Tracheal epithelial cell (primary cell): ENCODE results near the gene ZMYND15. TPM values are rescaled to one million over a fixed set of nuclear protein-coding genes. Genes with fewer than 3 reads are reported as not detected.

ENCODE experiments used
- total RNA-seq: library from RNA; depleted of rRNA; stranded (reverse); fragments of >200 nt; gene quantifications from 2 replicates; pipeline ENCODE4 v1.2.1, GENCODE V29; 2014

ZMYND15 gene, protein sequence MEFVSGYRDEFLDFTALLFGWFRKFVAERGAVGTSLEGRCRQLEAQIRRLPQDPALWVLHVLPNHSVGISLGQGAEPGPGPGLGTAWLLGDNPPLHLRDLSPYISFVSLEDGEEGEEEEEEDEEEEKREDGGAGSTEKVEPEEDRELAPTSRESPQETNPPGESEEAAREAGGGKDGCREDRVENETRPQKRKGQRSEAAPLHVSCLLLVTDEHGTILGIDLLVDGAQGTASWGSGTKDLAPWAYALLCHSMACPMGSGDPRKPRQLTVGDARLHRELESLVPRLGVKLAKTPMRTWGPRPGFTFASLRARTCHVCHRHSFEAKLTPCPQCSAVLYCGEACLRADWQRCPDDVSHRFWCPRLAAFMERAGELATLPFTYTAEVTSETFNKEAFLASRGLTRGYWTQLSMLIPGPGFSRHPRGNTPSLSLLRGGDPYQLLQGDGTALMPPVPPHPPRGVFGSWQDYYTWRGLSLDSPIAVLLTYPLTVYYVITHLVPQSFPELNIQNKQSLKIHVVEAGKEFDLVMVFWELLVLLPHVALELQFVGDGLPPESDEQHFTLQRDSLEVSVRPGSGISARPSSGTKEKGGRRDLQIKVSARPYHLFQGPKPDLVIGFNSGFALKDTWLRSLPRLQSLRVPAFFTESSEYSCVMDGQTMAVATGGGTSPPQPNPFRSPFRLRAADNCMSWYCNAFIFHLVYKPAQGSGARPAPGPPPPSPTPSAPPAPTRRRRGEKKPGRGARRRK
- total RNA-seq: 0.21 and 1.2 TPM in 2 replicates

DNA sequence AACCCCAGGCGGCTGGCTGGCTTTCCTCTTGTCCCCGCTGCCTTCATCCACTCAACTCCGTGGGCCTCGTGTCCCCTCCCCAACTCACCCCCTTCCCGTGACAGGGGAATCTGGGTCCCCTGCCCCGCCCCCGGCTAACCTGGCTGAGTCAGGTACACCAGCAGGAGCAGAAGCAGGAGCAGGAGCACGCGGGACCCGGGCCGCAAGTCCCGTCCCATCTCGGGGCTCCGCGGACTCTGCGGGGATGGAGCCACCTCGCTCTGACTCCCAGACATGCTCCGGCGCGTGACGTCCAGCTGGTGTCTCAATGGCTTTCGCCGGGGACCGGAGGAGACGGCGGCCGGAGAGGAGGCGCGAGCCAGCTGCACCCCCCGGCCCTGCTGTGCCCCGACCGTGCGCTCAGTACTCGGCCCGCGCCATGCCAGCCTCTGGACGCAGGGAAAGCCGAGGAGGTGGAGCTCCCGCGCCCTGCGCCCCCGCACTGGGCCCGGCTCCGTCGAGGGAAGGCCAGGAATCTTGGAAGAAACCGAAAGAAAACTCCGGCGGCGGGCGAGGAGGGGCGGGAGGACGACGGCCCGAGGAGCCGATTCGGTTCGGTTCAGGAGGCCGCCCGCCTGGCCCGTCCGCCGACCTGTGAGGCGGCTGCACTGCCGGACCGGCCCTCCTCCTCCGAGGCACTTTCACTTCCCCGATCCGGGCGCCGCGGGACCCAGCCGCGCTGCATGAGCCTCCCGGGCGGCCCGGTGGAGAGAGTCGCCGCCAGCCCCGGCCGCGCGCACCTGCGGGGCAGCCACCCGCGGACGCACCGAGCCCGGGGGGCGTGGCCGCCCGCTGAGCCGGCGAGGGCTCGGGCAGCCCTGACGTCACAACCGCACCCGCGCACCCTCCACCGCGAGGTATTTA lies at the start of gene ZMYND15, which contains the start of gene CXCL16:
TSS of gene ZMYND15 (plus strand) at position 712 of the 903 bp plus-strand sequence. CDS start 716 bp downstream, outside the sequence.
TSS of gene CXCL16 (minus strand) at position 807 of the 903 bp plus-strand sequence. CDS start at position 218, 589 bp downstream.

DNA sequence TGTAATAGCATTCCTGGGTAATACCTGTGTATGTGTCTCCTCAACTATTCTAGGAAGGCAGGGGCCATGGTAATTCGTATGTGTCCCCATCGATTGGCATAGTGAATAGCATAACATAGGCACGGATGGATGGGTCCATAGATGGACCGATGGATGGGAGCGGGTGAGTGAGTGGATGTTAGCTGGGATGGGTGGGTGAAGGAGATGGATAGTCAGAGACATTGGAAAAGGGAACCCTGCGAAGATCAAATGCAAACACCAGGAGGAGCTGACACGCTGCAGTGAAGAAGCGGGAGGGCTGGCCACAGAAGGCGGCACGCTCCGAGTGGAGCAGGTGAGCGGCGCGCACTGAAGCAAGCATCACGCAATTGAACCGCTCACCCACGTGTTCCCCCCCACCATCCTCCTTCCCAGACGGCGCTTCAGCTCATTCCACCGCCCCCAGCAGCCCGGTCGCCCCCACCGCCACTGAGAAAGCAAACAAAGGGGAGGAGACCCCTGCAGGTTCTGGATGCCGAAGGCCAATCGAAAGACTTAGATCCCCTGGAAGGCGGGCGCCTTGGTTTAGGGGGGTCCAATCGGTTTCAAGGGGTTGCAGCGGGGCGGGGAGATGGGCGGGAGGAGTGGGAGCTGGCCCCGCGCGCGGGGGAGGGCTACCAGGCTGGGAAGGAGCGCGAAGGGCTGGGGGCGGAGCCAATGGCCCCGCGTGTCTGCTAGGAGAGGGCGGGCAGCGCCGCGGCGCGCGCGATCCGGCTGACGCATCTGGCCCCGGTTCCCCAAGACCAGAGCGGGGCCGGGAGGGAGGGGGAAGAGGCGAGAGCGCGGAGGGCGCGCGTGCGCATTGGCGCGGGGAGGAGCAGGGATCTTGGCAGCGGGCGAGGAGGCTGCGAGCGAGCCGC lies 29.6 kb upstream of the ZMYND15 start, which contains the start of gene ARRB2:
TSS of gene ARRB2 (plus strand) at position 839 of the 899 bp plus-strand sequence. CDS start 90 bp downstream, outside the sequence.

DNA sequence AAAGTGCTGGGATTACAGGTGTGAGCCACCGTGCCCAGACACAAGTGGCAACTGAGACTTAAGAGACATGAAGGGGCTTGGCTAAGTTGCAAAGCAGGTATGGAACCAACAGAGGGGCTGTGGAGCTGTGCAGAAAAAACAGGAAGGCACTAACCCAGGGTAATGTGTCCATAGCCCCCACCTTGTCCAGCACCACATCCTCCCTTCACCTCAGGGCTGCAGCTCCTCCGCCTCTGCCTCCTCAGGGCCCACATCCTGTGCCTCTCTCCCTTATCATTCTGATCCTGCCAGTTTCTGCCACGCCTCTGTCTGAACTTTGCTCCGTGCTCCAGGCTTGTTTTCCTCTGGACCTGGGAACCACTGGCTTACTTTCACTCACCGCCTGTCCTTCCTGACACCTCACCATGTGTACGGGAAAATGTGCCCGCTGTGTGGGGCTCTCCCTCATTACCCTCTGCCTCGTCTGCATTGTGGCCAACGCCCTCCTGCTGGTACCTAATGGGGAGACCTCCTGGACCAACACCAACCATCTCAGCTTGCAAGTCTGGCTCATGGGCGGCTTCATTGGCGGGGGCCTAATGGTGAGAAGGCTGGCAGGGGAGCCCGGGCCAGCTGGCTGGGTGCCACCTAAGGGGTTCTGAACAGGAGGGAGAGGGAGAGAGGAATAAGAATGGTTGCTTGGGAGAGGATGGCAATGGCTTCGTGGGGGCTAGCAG lies 32.0 kb downstream of the ZMYND15 start, which contains the start of gene TM4SF5:
TSS of gene TM4SF5 (plus strand) at position 368 of the 716 bp plus-strand sequence. CDS start at position 405, 37 bp downstream.

DNA sequence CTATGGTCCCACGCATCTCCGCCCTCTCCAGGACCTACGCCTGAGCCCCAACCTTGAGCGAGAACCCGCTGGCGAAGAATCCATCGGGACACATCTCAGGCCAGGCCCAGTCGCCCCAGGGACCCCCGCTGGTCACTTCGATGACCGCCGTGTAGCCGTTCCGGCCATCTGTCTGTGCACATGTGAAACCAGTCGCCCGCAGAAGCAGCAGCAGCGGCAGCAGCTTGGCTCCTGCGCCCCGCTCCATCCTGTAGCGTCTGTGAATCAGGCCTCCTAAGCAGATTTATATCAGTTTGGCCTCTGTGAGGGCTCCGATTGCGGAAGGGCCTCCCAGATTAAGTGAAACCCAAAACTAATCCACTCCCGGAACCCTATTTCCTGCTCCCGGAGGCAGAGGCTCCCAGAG lies 46.5 kb downstream of the ZMYND15 start, which contains the start of gene VMO1:
TSS of gene VMO1 (minus strand) at position 259 of the 406 bp plus-strand sequence. CDS start at position 247, 12 bp downstream.

DNA sequence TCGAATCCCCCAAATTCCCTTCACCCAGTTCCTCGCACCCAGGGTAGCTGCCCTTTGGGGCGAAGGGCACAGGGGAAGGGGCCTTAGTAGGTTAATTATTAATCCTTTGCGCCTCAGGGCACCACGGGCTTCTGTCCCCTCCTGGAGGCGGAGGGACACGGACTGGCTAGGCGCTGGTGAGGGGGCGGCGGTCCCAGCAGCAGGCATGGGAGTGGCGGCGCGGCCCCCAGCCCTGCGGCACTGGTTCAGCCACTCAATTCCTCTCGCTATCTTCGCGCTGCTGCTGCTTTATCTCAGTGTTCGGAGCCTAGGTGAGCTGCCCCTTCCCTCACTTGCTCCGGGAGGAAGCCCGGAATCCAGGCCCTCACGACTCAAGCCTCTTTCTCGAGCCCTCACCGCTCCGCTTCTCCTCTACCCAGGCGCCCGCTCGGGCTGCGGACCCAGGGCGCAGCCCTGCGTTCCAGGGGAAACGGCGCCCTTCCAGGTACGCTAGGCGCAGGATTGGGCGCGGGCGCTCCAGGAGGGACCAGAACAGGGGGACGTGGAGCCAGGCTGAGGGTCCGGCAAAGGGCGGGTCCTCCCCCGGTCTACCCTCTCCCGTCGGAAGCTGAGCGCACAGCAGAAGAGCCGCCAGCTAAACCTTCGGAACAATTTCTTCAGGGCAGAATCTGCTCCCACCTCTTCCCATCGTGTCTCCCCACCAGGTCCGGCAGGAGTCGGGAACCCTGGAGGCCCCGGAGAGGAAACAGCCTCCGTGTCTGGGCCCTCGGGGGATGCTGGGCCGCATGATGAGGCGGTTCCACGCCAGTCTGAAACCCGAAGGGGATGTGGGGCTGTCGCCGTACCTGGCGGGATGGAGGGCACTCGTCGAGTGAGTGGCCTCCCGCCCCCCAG lies 49.4 kb downstream of the ZMYND15 start, which contains the start of gene GLTPD2:
TSS of gene GLTPD2 (plus strand) at position 158 of the 894 bp plus-strand sequence. CDS start at position 206, 48 bp downstream.

Other genes starting within 250 kb of the ZMYND15 start
- gene SPNS2, start 241.0 kb upstream of the ZMYND15 start, total RNA-seq: 2.8 and 45.1 TPM in 2 replicates
- 84.8 and 88.9 TPM in 2 replicates for gene MYBBP1A, start 184.4 kb upstream of the ZMYND15 start, total RNA-seq
- 2.2 and 7.7 TPM in 2 replicates for gene GGT6, start 179.3 kb upstream of the ZMYND15 start, total RNA-seq
- gene SMTNL2, start 155.3 kb upstream of the ZMYND15 start, total RNA-seq: under 0.01 TPM in 1 of 2 replicates, not detected in the other
- gene ALOX15, start 98.2 kb upstream of the ZMYND15 start, total RNA-seq: not detected in 2 replicates
- gene PELP1, start 35.7 kb upstream of the ZMYND15 start, total RNA-seq: 30.9 and 36.4 TPM in 2 replicates
- 3.1 and 5.3 TPM in 2 replicates for gene ARRB2, start 29.2 kb upstream of the ZMYND15 start, total RNA-seq
- 12.6 and 13.5 TPM in 2 replicates for gene MED11, start 8.4 kb upstream of the ZMYND15 start, total RNA-seq
- 13.9 and 42.2 TPM in 2 replicates for gene CXCL16, start 95 bp downstream of the ZMYND15 start, total RNA-seq
- not detected in 2 replicates for gene TM4SF5, start 32.1 kb downstream of the ZMYND15 start, total RNA-seq
- 0.72 and 1.1 TPM in 2 replicates for gene VMO1, start 46.5 kb downstream of the ZMYND15 start, total RNA-seq
- gene GLTPD2, start 49.1 kb downstream of the ZMYND15 start, total RNA-seq: not detected in 2 replicates
- 121 and 163 TPM in 2 replicates for gene PSMB6, start 56.3 kb downstream of the ZMYND15 start, total RNA-seq
- 15.3 and 25.8 TPM in 2 replicates for gene PLD2, start 67.3 kb downstream of the ZMYND15 start, total RNA-seq
- 55.7 and 77.2 TPM in 2 replicates for gene MINK1, start 93.5 kb downstream of the ZMYND15 start, total RNA-seq
- 1.7 and 2.9 TPM in 2 replicates for gene C17orf107, start 159.7 kb downstream of the ZMYND15 start, total RNA-seq
- 0.24 and 0.64 TPM in 2 replicates for gene CHRNE, start 163.3 kb downstream of the ZMYND15 start, total RNA-seq
- not detected in 2 replicates for gene GP1BA, start 192.4 kb downstream of the ZMYND15 start, total RNA-seq
- 65.4 and 88.4 TPM in 2 replicates for gene SLC25A11, start 200.2 kb downstream of the ZMYND15 start, total RNA-seq
- 24.5 and 26.0 TPM in 2 replicates for gene RNF167, start 200.4 kb downstream of the ZMYND15 start, total RNA-seq
- 382 and 601 TPM in 2 replicates for gene PFN1, start 208.7 kb downstream of the ZMYND15 start, total RNA-seq
- 1.5 and 3.9 TPM in 2 replicates for gene ENO3, start 211.3 kb downstream of the ZMYND15 start, total RNA-seq
- gene SPAG7, start 228.0 kb downstream of the ZMYND15 start, total RNA-seq: 34.7 and 38.2 TPM in 2 replicates
- 4.5 and 5.3 TPM in 2 replicates for gene CAMTA2, start 247.8 kb downstream of the ZMYND15 start, total RNA-seq